Measurements from ENCODE around the gene VPS13D.

The VPS13D gene

DNA sequence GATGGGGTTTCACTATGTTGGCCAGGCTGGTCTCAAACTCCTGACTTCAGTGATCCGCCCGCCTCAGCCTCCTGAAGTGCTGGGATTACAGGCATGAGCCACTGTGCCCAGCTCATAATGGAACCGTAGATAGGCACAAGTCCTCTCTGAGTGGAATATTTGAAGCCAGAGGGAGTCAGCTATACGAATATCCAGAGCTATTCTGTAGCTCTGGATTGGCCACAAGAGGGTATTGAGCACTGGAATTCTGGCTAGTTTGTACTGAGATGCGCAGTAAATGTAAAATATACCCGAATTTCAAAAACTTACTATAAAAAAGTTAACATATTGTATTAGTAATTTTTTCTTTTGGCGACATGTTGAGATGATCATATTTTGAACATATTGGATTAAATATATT lies 851 bp upstream of the VPS13D start:
- DNase-seq (ENCODE audit: low spot score) = no peak

- DNase-seq (ENCODE audit: low spot score) = no peak
Measured at GRCh38 chr1:12229386-12229834, 420 bp upstream of the VPS13D start.

DNA sequence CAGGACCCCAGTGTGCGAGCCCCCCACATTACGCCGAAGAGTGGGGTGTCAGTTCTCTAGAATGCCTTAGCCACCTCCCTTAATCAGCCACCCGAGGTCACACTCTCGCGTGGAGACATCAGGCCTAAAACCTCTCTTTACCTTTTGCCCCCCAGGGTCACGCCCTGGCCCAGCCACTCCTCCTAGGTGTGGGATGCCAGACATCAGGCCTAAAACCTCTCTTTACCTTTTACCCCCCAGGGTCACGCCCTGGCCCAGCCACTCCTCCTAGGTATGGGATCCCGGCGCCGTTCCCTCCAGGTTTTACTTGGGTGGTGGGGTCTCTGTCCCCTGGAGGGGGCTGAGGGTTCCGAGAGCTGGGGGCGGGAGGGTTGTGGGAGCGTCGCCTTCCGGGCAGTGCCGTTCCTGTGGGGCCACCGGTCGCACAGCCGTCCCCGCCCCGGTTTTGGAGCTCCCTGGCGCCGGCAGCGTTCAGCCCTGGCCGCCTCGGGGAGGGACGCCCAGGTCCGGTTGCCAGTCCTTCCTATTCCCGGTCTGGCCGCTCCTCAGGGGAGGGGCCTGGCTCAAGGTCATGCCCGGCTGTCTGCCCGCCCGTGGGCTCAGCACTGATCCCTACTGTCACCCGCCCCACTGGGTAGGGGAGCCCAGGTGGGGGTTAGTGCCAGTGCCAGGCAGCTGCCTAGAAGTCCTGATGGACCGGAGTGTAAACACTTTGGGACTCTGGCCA lies 882 bp downstream of the VPS13D start:
- DNase-seq (ENCODE audit: low spot score) = no peak

DNA sequence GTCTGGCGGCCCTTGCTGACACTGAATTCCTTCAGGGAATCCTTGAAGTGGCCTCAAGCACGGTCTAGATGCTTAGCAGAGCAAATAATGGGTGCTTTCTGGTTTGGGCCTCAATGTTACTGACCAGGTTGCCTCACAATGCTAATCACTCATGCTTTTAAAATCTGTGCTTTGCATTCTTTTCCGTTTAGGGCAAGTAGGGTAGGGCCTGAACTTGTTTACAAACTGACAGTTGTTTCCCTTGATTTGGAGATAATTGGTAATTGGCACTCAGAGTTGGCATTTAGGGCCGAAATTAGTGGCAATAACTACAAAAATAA lies 1.4 kb downstream of the VPS13D start:
- DNase-seq (ENCODE audit: low spot score) = no peak

GRCh38 chr1:12232221-12232620 lies 2.4 kb downstream of the VPS13D start:
- no peak for DNase-seq (ENCODE audit: low spot score)

DNA sequence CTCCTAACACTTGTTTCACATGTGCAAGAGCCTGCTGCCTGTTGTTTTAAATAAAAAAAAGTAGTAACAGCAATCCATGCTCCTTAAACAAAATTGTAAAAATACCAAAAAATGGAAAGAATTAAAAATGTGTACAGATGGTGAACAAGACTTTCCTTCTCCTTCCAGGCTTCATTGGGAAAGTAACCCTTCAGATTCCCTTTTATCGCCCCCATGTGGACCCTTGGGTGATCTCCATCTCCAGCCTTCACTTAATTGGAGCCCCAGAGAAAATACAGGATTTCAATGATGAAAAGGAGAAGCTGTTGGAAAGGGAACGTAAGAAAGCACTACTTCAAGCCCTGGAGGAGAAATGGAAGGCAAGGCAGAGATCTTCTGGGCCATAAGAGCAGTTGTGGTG lies 14.2 kb downstream of the VPS13D start:
- peak; percentile 23 for DNase-seq (ENCODE audit: low spot score)

DNA sequence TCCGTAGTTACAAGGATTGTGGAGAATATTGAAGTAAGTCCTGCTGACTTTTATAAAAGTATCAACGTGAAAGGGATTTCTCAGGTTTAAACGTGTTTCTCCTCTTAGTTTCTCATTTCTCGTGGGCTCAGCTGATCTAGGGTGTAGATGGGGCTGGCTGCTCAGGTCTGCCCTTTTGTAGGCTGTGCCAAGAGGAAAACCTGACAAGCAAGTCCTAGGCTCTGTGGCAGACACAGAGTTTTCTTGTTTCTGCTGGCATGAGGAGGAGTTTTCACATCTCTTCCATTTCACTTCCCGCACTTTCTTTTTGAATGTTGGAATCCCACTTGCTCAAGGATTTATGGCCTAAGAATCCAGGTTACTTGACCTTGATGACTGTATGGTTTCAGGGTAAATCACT lies 14.8 kb downstream of the VPS13D start:
- DNase-seq (ENCODE audit: low spot score) = no peak

- no peak for DNase-seq (ENCODE audit: low spot score)
Measured at GRCh38 chr1:12245116-12245515, 15.3 kb downstream of the VPS13D start.

DNA sequence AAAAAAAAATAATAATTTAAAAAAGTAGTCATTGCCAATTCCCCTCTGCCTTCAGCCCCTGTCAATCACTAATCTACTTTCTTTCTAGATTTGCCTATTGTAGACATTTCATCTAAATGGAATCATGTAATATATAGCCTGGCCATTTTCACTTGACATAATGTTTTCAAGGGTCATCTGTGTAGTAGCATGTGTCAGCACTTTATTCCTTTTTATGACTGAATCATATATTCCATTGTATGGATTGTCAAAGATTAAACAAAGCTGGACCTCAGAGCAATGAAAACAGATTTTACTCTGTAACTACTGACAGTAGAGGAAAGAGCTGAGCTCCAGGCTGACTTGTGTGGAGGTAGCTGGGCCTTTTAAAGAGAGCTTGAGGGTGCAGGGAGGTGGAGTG lies 15.9 kb downstream of the VPS13D start:
- DNase-seq (ENCODE audit: low spot score) = no peak

- DNase-seq (ENCODE audit: low spot score) = no peak
Measured at GRCh38 chr1:12246584-12246983, 16.8 kb downstream of the VPS13D start.

- no peak for DNase-seq (ENCODE audit: low spot score)
Measured at GRCh38 chr1:12249181-12249580, 19.4 kb downstream of the VPS13D start.

DNA sequence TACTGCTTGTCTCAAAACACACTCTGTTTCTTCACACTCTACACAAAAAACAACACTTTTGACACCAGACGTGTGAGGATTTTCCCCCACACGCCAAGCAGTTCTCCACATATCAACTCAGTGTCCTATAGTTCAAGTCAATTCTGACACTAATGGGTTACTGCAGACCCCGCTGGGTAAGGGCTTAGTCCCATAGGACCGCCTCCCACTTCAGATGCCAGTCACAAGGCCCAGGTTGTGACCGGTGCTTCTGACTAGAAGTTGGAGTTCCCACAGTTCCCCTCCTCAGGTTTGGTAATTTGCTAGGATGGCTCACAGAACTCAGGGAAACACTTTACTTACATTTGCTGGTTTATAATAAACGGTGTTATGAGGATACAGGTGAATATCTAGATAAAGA lies 19.9 kb downstream of the VPS13D start:
- DNase-seq (ENCODE audit: low spot score) = no peak

GRCh38 chr1:12251442-12251841 lies 21.6 kb downstream of the VPS13D start:
- DNase-seq (ENCODE audit: low spot score) = no peak

- no peak for DNase-seq (ENCODE audit: low spot score)
Measured at GRCh38 chr1:12255913-12256312, 26.1 kb downstream of the VPS13D start.

- DNase-seq (ENCODE audit: low spot score) = no peak
Measured at GRCh38 chr1:12258272-12258671, 28.4 kb downstream of the VPS13D start.

DNA sequence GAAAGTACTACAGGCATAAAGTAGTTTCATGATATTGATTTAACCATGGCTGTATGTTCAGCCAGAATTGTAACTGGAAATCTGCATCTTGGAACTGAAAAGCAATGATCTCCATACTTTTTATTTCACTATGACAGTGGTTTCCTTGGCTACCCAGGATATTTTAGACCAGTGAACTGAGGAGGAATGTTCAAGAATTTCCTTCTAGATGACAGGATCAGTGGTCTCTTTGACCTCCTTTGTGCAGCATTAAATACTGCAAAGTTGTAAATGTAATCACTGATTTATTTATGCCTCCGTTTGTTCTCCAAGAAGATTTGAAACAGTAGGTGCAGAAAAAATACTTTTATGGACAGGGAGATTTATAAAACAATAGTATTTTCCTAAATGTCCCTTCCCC lies 39.5 kb downstream of the VPS13D start:
- DNase-seq (ENCODE audit: low spot score) = no peak

GRCh38 chr1:12271033-12271432 lies 41.2 kb downstream of the VPS13D start:
- DNase-seq (ENCODE audit: low spot score) = no peak

GRCh38 chr1:12272770-12273169 lies 42.9 kb downstream of the VPS13D start:
- no peak for DNase-seq (ENCODE audit: low spot score)

- DNase-seq (ENCODE audit: low spot score) = peak; percentile 44
Measured at GRCh38 chr1:12275370-12275769, 45.5 kb downstream of the VPS13D start.

GRCh38 chr1:12276225-12276624 lies 46.4 kb downstream of the VPS13D start:
- DNase-seq (ENCODE audit: low spot score) = peak; percentile 55

- no peak for DNase-seq (ENCODE audit: low spot score)
Measured at GRCh38 chr1:12279003-12279402, 49.2 kb downstream of the VPS13D start.

DNA sequence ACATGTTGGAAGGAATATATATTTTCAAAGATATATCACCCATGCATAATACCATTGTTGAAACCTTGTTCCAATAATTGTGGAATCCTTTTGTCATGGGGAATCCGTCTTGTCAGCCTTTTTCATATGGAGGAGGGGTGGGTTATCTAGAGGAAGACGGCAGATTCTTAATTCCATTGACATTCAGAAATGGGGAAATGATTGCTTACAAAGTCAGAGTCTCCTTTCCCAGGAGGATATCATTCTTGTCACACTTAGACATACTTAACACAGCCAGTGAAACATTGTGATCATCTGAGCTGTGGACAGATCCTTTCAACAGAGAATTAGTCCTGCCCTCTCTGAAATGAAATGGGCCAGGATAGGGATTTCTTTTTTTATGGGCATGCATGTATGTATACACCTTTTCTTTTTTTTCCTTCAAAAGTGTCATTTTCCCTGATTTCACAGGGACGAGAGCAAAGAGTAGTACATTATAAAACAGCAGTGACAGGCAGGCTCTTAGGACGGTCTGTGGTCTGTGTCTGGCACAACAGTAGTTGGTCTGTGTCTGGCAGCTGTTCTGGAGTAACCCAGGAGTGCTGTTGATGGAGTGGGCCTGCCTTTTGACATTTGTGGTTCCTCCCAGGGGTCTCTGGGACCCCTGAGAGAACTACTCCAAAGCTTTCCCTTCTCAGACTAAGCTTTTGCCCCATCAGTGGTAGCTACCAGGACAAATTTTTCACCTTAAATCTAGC lies 50.1 kb downstream of the VPS13D start:
- no peak for DNase-seq (ENCODE audit: low spot score)

GRCh38 chr1:12282142-12282541 lies 52.3 kb downstream of the VPS13D start:
- no peak for DNase-seq (ENCODE audit: low spot score)

- DNase-seq (ENCODE audit: low spot score) = no peak
Measured at GRCh38 chr1:12284486-12284885, 54.7 kb downstream of the VPS13D start.

Measured in hematopoietic multipotent progenitor cell treated with erythropoietin and hydrocortisone succinate and interleukin-3 and kit ligand, for 15 days (in vitro differentiated cells).